ENCODE results near the gene FBXO30.

DNA sequence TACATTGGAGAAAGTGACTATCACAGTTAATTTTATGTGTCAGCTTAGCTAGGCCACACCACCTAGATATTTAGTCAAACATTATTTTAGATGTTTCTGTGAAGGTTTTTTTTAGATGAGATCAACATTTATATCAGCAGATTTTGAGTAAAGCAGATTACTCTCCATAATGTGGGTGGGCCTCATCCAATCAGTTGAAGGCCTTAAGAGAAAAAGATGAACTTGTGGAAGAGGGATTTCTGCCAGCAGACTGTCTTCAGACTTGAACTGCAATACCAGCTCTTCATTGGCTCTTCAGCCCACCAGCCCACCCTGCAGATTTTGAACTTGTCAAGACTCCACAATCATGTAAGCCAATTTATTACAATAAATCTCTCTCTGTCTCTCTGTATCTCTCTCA is 25.1 kb upstream of the FBXO30 start:
- TF ChIP-seq, protein P1, sequence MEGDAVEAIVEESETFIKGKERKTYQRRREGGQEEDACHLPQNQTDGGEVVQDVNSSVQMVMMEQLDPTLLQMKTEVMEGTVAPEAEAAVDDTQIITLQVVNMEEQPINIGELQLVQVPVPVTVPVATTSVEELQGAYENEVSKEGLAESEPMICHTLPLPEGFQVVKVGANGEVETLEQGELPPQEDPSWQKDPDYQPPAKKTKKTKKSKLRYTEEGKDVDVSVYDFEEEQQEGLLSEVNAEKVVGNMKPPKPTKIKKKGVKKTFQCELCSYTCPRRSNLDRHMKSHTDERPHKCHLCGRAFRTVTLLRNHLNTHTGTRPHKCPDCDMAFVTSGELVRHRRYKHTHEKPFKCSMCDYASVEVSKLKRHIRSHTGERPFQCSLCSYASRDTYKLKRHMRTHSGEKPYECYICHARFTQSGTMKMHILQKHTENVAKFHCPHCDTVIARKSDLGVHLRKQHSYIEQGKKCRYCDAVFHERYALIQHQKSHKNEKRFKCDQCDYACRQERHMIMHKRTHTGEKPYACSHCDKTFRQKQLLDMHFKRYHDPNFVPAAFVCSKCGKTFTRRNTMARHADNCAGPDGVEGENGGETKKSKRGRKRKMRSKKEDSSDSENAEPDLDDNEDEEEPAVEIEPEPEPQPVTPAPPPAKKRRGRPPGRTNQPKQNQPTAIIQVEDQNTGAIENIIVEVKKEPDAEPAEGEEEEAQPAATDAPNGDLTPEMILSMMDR (conservative IDR thresholded peaks at IDR 0.05; ENCODE audit: low read length) = no peak
- no peak for TF ChIP-seq EZH2phosphoT487 (IDR thresholded peaks at IDR 0.05; ENCODE audit: borderline replicate concordance, low read depth, low read length)

Measured in OCI-LY7 (cell line).